ENCODE data around the gene ETS1. TPM values are rescaled to one million over a fixed set of nuclear protein-coding genes. Genes with fewer than 3 reads are reported as not detected.

ETS1 gene
- total RNA-seq, 1 experiment from 2014 or later, result 29.9 TPM

- no peak overlapping the region for H3K14ac ChIP-seq (ENCODE audit: insufficient read depth, low read length)
- DNase-seq, result no peak
- peaks cover 3% of the 10 kb centered on the region for H3K79me1 ChIP-seq (ENCODE audit: insufficient read depth, low read depth, low read length, poor library complexity, severe bottlenecking)
- no peak overlapping the region for H3K27ac ChIP-seq (ENCODE audit: insufficient read length, low read depth, low read length)
- no peaks in the 10 kb centered on the region for H3K79me2 ChIP-seq (ENCODE audit: insufficient read depth, low read length)
- H3K18ac ChIP-seq (ENCODE audit: insufficient read length, low read depth, low read length), result no peak overlapping the region
- no peaks in the 10 kb centered on the region for H3K23me2 ChIP-seq (ENCODE audit: insufficient read length, low read depth, low read length, poor library complexity, severe bottlenecking)
- no CpG with 5 or more reads among the region's 2 CpGs for WGBS (ENCODE audit: extremely low coverage, insufficient read length, low lambda C conversion rate)
- no peaks in the 10 kb centered on the region for H3K9me3 ChIP-seq (ENCODE audit: control insufficient read depth, low read depth, low read length)
- no peak overlapping the region for H3K23ac ChIP-seq (ENCODE audit: insufficient read length, low read depth, low read length)
- no peak overlapping the region for H3K56ac ChIP-seq (ENCODE audit: insufficient read length, low read depth, low read length)
- no peaks in the 10 kb centered on the region for H3K9me3 Mint-ChIP-seq
- H3K27ac Mint-ChIP-seq, result 0 out of 7 replicates have a peak overlapping the region, but pooled peaks of 1 of the 3 experiments have one; percentile 26
- no peak overlapping the region for H4K5ac ChIP-seq (ENCODE audit: insufficient read length, low read depth, low read length)
- H2BK15ac ChIP-seq (ENCODE audit: low read depth, low read length), result no peak overlapping the region
- no peak overlapping the region for H3K4ac ChIP-seq (ENCODE audit: low read depth, low read length)
- peaks cover 11 to 15% of the 10 kb centered on the region in 2 experiments for H3K4me1 Mint-ChIP-seq
- peaks cover 0 to 15% (median 0%) of the 10 kb centered on the region in 3 experiments; a peak in 3 of 7 replicates for H3K36me3 Mint-ChIP-seq (ENCODE audit: insufficient read depth in 1 of 3, low read depth in 3 of 3)
- H3T11ph ChIP-seq (ENCODE audit: low read length), result no peak overlapping the region
- H3K27me3 ChIP-seq (ENCODE audit: insufficient read depth, low read length), result no peaks in the 10 kb centered on the region
- no peak overlapping the region for H3K4me2 ChIP-seq (ENCODE audit: insufficient read depth, insufficient read length, low read length)
- H4K91ac ChIP-seq (ENCODE audit: insufficient read length, low read depth, low read length), result no peak overlapping the region
- no peak overlapping the region for H2BK12ac ChIP-seq (ENCODE audit: insufficient read length, low read depth, low read length)
- no peak overlapping the region for H2BK5ac ChIP-seq (ENCODE audit: insufficient read length, low read length)
- no peak overlapping the region for H2BK20ac ChIP-seq (ENCODE audit: low read depth, low read length, poor library complexity, severe bottlenecking)
- peaks cover 5% of the 10 kb centered on the region for H3K4me1 ChIP-seq (ENCODE audit: insufficient read depth, low read length)
- no peak overlapping the region for H2AK5ac ChIP-seq (ENCODE audit: insufficient read length, low read length)
- TF ChIP-seq CTCF (conservative IDR thresholded peaks at IDR 0.05), result no peak
- no peak overlapping the region for H3K4me3 Mint-ChIP-seq
- no peak overlapping the region for H3K9ac ChIP-seq (ENCODE audit: extremely low read depth, insufficient read length, low read length)
- H4K8ac ChIP-seq (replicated peaks; ENCODE audit: insufficient read length, low read depth, low read length), result no peak overlapping the region
- no peak overlapping the region for H2AFZ ChIP-seq (ENCODE audit: low read length)
- H2BK120ac ChIP-seq (ENCODE audit: low read depth, low read length, poor library complexity, severe bottlenecking), result no peak overlapping the region
- no peaks in the 10 kb centered on the region for H3K27me3 Mint-ChIP-seq (ENCODE audit: low read depth)
- no peaks in the 10 kb centered on the region for H4K20me1 ChIP-seq (ENCODE audit: control insufficient read depth, insufficient read depth, insufficient read length)
These were observed 94.9 kb downstream of the ETS1 start for GRCh38 chr11:128492461-128492860.

Data from H9 (cell line).